KG1 (cell line): ENCODE results near the gene GHRHR.

Experiments used
- DNase-seq: peaks from one replicate; lab custom pipeline; 2025; lab: John Stamatoyannopoulos, UW

GHRHR gene

DNA sequence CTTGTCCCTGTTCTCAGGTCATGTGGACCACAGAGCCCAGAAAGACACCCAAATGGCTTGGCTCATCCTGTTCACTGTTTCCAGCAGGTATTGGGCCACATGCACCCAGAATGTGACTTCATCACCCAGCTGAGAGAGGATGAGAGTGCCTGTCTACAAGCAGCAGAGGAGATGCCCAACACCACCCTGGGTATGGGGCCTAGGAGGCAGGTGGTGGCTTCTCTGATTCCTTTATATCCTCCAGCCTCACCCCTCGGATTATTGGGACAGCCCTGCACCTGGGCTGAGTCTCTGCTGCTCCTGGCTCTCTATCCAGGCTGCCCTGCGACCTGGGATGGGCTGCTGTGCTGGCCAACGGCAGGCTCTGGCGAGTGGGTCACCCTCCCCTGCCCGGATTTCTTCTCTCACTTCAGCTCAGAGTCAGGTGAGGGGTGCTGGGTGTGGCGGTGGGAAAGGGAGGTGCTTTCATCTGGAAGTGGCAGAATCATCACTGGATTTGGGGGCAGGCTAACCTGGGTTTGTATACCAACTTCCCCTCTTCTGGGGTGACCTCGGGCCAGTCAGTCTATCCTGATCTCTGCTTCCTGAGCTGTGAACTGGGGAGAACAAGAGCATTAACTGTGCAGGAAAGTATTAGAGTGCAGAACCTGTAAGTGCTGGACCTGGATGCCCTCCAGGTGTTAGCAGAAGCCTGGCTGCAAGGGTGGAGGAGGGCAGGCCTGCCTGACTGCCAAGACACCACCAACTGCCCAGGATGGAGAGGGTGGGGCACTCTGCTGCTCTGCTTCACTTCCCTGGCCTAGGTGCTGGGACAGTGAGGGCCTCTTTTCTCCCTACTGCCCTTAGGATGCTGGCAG is 5.2 kb downstream of the GHRHR start:
- no peak for DNase-seq

DNA sequence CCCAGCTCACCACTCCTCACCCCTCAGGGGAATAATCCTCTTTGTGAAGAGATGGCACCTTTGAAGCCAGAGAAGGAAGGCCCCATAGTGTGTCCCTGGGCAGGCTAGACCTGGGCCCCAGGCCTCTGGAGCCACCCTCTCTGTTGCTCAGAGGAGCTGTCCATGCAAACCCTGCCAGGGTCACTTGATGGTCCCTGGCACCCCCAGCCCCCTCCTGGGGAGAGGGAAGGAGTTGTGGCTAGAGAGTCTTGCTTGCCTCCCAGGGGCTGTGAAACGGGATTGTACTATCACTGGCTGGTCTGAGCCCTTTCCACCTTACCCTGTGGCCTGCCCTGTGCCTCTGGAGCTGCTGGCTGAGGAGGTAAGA is 5.8 kb downstream of the GHRHR start:
- DNase-seq, result no peak

DNA sequence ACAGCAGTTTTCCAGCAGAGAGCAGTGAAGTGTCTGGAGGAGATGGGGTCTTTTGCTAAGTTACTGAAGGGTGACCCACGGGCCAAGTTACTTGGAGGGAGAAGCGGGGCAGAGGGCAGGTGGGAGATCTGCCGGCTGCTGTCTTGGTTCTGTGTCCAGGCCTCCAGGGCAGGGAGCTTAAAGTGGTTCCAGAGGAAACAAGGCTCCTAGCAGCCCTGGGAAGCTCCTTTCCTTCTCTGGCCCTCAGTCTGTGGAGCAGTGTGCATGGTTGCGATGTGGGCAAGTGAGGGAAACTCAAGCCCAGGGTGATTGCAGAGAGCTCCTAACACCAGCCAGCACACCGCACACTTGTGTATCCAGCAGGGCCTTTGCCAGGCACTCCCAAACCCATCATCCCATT is 6.3 kb downstream of the GHRHR start:
- DNase-seq, result no peak

DNA sequence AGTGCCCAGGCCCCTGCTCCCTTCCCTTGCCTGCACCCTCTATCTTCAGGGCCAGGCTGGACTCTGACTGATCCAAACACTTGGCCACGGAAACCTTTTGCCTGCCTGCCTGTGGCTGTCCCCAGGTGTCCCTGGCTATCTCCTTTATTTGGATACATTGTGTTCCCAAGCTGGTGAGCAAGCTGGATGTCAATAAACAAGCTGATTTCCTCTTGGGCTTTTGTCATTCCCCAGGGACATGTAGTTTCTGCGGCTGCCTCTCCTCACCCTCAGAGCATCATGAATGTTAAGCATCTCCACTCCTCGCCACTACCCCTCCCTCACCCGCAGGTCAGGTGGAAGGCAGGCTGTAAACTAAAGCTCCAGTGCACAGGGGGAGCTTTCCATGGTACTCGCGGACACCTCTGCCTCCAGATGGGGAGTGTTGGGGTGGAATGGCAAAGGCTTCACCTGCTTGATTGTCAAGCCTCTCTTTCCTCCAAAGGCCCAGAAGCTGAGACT is 6.9 kb downstream of the GHRHR start:
- DNase-seq, result no peak

DNA sequence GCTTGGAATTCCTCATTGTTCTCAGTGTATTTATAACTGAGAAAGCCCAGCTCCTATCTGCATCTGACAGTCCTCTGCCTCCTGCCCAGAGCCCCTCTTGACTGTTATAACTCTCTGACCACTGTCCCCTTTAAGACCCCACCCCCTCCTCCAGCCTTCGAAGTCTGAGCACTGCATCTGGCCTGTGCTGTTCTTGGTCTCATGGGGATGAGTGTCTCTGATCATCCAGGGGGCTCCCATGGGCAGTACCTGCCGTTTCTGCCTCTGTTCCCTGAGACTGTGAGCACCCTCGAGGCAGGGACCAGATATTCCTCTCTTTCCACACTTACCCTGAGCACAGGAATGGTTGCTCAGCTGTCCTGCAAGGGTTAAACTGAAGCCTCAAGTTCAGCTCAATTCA is 7.7 kb downstream of the GHRHR start:
- no peak for DNase-seq

DNA sequence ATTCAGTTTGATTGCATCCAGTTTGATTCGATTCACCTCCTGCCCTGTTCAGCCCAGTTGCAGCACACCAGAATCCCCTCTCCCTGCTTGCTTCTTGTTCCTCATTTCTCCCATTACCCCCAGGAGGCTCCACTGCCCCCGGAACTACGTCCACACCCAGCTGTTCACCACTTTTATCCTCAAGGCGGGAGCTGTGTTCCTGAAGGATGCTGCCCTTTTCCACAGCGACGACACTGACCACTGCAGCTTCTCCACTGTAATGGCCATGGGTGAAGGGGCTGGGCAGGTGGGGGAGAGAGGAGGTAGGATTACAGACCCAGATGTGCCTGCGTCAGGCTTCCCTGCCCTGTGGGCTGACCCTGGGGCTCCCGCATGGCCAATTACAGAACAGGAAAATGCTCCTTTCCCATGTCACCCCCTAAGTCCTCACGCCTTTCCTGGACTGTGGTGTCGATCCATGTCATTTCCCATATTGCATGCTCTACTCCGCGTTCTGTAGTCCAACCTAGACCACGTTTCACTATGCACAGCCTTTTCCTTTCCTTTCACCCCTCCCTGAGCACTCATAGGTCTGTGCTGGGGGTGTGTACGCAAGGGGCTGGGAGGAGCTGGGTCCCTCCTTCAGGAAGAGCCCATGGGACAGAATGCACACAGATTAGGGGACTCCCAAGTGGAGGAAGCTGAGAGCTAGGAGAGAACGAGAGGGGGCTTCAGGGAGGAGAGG is 8.2 kb downstream of the GHRHR start:
- DNase-seq, result no peak

DNA sequence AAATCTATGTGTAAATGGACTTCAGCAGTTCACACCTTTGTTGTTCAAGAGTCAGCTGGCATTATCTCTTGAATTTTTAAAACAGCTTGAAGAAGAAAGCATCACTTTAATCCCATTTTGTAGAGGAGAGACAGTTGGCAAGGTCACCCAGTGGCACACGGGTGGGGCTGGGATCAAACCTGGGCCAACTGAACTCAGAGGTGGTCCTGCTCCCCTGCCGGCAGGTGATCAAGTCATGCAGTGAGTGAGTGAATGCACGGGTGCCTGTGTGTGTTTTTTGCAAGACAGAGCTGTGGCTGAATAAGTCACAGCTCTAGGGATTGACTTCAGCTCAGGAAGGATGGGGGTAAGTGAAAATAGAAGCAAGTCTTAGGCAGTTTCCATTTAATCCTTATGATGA is 9.5 kb downstream of the GHRHR start:
- no peak for DNase-seq

DNA sequence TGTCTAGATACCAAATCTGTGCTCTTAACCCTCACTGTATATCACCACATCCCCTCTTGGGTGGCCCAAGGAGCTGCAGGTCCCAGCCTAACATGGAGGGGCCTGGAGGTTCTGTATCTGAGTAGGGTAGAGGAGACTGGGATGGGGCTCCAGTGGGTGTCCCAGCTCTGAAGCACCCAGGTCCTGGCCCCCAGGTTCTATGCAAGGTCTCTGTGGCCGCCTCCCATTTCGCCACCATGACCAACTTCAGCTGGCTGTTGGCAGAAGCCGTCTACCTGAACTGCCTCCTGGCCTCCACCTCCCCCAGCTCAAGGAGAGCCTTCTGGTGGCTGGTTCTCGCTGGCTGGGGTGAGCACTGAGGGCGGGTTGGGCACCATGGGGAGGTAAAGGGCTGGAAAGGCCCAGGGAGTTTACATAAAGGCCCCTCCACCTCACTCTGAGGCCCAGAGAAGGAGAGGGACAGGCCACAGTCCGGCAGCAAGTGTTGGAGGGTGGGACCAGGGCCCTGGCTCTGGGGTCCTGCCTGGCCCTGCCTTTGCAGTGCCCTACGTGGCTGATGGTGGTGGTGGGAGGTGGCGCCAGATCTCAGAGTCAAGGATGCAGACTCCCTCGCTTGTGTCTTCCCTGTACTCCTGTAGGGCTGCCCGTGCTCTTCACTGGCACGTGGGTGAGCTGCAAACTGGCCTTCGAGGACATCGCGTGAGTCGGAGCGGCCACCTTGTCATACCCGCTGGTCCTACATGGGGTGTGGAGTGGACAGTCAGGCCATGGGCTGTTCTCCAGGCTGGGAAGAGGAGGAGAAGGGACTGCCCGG is 10.2 kb downstream of the GHRHR start:
- DNase-seq, result no peak

DNA sequence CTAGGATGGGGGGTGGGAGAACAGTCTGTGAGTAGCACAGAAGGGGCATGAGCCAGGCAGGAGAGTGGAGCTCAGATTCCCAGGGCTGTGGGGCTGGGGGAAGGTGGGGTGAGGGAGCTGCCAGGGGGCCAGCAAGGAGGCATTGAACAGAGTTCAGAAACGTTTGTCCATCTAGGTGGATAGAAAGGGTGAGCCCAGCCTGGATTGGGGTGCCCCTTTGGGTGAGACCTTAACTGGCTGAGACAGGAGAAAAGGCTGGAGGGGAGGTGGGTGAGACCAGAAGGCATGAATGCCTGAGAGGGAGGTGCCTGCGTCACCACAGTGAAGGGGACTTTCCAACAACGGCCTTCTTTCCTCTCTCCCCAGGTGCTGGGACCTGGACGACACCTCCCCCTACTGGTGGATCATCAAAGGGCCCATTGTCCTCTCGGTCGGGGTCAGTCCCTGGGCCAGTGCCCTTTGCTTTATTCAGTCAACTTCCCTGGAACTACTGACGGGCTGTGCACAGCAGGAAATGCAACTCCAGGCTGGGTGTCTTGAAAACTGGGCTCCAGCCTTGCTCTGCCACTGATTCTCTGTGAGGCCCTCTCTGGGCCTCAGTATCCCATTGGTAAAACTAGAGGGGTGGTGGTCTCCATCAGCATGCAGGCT is 11.0 kb downstream of the GHRHR start:
- DNase-seq, result no peak

DNA sequence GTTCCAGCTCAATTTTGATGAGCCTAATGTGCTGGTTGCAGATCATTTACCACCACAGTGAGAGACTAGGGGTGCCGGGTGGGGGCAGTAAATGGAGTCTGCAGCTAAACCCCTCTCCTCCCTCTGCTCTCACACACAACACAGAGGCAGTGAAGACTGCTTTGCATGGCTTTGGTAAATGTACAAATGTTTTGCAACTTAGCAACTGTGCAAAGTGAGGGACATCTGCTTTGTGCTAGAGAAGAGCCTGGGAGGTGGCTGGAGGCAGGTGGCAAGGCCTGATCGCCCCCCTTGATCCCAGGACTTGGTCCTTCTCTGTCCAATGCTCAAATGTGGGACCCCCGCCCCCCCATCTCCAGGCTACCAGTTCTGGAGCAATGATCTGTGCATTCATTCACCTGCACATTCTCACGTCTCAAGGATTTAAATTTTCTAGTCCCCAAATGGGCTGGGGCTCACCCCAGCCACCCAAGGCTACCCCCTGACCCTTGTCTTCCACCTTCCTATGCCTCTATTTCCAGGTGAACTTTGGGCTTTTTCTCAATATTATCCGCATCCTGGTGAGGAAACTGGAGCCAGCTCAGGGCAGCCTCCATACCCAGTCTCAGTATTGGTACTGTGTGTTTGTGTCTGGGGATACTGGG is 11.6 kb downstream of the GHRHR start:
- DNase-seq, result no peak

DNA sequence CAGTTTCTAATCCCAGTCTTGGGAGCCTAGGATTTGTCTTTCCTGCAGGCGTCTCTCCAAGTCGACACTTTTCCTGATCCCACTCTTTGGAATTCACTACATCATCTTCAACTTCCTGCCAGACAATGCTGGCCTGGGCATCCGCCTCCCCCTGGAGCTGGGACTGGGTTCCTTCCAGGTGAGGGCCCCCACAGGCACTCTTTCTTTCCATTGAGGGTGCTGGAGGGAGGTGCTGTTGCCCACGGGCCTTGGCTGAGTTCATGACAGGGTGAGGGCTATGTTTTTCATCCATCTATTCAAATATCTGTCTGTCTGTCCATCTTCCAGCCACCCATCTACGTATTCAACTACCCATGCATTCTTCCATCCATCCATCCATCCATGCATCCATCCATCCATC is 12.6 kb downstream of the GHRHR start:
- DNase-seq, result no peak

DNA sequence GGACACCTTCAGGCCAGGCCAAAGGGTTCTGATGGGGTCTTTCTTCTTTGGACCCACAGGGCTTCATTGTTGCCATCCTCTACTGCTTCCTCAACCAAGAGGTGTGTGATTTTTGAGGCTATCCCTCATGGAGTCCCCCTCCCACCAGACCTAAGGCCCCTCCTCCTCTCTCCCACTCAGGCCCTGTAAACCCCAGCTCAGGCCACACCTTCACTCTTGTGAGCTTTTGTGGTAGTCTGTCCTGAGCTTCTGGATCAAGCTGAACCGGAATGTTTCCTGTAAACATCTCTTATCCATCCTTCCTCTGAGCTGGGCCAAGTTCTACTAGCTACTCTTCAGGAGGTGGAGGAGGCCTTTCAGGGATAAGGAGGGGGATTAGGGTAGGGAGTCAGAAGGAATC is 13.5 kb downstream of the GHRHR start:
- no peak for DNase-seq

DNA sequence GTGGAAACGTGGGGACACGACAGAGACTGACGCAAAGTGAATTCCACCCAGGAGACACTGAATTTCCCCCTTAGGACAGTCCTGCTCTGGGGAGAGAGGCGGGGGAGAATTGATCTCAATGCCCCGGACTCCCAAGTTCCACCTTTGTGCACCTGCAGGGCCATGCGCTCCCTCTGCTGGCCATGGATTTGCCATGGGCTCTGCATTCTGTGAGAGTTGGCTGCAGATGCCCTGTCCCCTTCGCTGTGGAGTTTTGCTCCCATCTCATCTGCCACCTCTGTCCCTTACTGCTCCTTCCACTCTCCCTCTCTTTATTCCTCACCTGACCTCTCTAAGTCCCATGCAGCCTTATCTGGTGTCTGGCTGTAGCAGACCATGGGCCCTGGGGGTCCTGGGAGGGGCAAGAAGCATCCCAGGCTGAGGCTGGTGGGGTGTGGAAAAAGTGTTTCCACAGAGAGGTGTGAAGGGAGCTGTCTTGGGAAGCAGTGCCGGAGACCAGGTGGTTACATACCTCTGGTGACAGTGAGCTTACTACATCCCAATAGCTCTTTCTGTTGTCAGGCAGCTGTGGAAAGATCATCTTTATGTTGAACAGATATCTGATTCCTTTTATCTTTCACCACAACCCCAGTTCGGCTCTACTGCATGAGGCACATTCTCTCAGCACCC is 14.3 kb downstream of the GHRHR start:
- DNase-seq, result no peak

DNA sequence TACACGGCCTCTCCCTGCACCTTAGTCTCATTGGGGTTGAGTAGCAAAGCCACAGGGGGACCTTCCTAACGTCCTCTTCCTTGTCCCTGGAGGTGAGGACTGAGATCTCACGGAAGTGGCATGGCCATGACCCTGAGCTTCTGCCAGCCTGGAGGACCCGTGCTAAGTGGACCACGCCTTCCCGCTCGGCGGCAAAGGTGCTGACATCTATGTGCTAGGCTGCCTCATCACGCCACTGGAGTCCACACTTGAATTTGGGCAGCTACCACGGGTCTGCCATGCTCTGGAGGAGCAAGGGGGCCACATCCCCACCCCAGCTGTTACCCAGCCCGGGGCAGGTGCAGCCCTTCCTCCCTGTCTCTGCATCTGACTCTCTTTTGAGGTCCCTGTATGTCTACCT is 15.3 kb downstream of the GHRHR start:
- DNase-seq, result no peak

DNA sequence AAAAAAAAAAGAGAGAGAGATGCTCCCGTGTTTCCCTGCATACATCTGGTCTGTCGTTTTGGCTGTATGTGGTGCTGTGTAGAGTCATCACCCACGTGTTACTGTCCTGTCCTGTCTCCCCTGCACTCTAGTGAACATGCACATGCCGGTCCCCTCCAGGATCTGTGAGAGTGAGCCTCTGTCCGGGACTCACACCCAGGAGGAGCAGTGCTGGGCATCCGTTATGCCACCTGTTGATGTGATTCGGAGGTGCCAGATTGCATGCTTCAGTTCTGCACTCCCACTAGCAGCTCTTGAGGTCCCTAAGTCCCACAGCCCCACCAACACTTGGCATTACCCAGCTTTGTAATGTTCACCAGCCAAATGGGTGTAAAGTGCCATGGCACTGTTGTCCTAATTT is 16.4 kb downstream of the GHRHR start:
- DNase-seq, result no peak

DNA sequence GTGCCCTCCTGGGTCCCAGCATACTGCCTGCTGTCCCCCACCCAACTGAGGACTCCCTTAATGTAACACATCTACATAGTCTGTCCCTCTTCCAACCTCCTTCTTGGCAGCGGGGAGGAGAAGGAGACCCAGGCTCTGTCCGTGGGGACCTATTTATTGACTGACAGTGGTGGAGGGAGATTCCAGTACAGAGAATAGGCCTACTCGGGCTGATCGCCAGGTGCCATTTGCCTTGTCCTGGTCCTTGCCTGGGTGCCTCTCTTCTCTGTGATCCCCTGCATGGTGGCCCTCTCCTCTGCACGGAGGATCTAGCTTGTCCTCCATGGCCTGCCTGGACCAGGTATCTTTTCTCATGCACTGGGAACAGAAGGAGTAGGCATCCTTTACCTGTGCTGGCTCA is 17.0 kb downstream of the GHRHR start:
- no peak for DNase-seq

DNA sequence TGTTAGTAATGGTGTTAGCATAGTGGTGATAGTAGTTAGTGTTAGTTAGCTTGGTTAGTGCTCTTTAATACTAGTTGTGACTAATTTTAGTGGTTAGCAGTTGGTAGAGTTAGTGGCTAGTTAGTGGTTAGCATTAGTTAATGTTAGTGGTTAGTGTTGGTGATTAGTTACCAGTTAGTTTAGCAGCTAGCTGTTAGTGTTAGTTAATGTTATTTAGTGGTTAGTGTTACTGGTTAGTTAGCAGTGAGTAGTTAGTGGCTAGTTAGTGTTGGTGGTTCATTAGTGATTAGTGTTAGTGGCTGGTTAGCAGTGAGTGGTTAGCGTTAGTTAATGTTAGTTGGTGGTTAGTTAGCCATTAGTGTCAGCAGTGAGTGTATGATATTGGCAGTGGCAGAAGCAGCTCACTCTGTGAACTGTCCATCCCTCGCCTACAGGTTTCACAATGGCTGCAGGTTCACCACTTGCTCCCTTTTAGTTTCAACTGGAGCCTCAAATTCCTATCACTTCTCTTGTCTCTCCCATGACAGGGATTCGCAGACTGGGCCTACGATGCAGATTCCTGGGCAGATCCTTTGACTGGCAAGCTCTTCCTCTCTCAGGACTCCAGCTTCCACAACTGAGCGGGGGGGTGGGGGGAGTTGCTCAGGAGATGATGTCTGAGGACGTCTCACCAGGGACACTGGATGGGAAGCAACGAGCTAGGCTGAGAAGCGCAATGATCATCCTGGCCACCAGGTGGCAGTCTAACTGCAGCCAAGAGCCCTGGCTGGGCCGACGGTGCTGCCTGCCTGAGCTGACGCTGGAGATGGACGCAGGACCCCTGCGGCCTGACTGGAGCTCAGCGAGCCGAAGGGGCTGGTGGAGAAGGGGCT is 19.5 kb downstream of the GHRHR start:
- DNase-seq, result peak; percentile 40

DNA sequence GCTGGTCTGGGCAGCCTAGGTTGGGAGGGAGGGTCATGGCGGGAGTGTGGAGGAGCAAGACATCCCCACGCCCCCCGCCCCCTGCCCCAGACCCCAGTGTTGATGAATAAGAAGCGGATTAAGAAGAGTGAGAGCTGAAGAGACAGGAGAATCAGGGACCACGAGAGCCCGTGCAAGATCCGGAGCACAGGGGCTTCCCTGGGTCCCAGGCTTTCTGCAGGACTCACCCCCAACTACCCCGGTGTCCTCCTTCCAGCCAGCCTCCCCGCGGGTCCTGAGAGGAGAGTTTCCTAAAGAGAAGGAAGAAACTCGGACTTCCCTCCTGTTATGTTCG is 20.1 kb downstream of the GHRHR start:
- no peak for DNase-seq

DNA sequence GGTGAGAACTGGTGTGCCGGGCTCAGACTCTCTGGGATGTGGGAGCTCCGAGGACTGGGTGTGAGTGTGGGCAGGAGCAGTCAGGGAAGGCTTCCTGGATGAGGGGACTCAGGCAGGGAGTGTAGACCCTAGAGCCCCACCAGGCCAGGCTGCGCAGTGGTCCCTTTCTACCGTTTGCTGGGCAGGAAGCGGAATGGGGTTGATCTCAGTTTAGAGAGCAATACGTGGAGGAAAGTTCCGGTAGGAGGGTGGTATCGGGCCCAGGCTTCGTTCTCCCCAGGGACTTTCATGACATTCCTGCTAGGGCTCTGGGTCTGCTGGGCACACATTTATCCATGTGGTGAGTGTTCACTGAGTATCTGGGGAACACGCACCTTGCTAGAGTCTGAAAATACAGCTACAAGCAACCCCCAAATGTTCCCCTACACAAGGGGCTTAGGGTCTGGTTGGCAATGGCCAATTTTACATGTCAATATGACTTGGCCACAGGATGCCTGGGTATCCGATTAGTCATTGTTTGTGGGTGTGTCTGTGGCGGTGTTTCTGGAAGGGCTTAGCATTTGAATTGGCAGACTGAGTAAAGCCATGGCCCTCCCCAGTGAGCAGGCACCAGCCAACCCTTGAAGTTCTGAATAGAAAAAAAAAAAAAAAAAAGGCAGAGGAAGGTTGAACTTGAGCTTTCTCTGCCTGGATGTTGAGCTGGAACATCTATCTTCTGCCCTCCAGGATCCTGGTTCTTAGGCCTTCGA is 20.8 kb downstream of the GHRHR start:
- no peak for DNase-seq
